GM18951 (cell line): Measurements from ENCODE around the gene RAB9B.

Experiments
- POLR2A ChIP-seq: IDR thresholded peaks from 4 replicates; pipeline ENCODE4 v1.6.1; 2011; ENCODE audit warnings: mild to moderate bottlenecking; ENCODE audit not compliant: insufficient read length, insufficient read depth; ENCODE audit errors: extremely low read depth
- in situ Hi-C: fragments of 300-500 bp; cut with MboI; formaldehyde crosslinking; loops from one replicate; pipeline ENCODE4 v1.12.0; 2022; ENCODE audit warnings: low sequenced_read_pairs, mixed read lengths, inconsistent platforms; ENCODE audit not compliant: unreplicated experiment

The RAB9B gene, protein sequence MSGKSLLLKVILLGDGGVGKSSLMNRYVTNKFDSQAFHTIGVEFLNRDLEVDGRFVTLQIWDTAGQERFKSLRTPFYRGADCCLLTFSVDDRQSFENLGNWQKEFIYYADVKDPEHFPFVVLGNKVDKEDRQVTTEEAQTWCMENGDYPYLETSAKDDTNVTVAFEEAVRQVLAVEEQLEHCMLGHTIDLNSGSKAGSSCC

GRCh38 chrX:103831803-103832544, at the start of gene RAB9B:
TSS of gene RAB9B (minus strand) at chrX:103832257. CDS start at chrX:103825784, 6,473 bp downstream.
- in situ Hi-C loops: loop anchor here (25.0 kb wide), 1 partner anchor 305 kb away; no protein-coding TSS in a partner anchor
- no peak for TF ChIP-seq POLR2A

GRCh38 chrX:103879339-103879738, 47.3 kb upstream of the RAB9B start:
- in situ Hi-C loops: no loop called here
- no peak for TF ChIP-seq POLR2A

GRCh38 chrX:103878466-103879122, 46.5 kb upstream of the RAB9B start:
- no peak for TF ChIP-seq POLR2A

GRCh38 chrX:103877571-103877970, 45.5 kb upstream of the RAB9B start:
- TF ChIP-seq POLR2A: no peak
- in situ Hi-C loops: no loop called here

More at GRCh38 chrX:103878466-103879122, 46.5 kb upstream of the RAB9B start:
- in situ Hi-C loops: no loop called here

DNA sequence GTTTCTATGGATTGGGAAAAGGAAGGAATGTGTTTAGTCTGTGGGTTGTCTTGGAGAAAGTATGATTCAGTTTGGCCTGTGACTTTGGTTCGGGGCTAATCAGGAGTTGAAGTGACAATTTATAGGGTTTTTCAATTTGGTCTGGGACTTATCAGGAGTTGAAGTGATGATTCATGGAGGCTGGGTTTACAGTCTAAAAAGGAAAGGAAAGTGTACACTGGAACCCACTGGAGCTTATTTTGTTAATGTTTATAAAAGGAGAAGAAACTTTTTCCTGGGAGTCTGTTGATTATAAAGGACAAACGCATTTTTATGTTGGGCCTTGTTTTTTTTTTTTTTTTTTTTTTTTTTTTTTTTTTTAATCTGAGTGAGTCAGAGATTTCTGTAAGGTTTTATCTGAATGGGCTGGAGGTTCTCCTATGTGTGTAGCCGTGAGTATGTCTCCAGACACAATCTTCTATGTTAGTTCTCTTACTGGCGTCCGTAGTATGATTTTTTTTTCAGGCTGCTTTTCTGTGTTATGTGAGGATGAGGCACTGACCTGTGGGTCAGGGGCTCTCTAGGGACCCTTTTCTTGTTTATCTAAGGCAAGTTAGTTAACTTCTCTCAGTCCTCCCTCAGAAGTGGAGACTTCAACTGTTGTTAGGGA, 33.0 kb upstream of the RAB9B start:
- in situ Hi-C loops: no loop called here
- no peak for TF ChIP-seq POLR2A

GRCh38 chrX:103864149-103864548, 32.1 kb upstream of the RAB9B start:
- in situ Hi-C loops: no loop called here
- no peak for TF ChIP-seq POLR2A

DNA sequence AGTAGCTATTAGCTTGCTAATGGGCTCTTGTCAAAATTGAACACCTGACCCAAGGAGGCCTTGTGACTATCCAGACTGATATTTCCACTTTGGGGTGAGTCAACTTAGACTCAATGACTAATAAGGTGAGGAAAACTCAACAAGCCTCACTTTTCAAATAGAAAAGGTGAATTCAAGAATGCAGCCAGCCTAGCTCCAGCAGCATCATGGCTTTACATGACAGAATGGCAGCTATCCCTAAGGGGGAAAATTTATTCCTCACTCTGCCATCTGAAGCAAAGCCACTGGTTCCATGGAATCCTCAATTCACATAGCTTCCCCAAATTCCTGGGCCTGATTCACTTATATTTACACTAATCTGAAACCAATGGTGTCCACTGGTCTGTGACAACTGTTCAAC, 29.1 kb upstream of the RAB9B start:
- TF ChIP-seq POLR2A: no peak
- in situ Hi-C loops: no loop called here

DNA sequence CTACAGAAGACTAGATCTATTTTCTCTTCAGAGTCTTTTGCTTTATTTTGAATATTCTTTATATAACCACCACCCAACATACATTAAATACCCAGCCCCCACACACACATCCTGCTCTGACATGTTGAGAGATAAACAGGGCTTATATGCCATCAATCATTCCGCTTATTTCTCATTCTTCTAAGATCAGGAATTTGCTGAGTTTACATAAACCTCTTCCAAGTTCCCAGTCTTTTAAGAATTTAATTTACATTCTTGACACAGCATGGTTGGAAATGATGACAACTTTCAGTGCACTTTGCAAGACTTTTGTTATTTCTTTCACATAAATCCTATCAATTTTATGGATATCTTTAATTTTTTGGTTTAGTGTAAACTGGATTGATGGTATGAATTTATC, 17.5 kb upstream of the RAB9B start:
- in situ Hi-C loops: loop anchor here (25.0 kb wide), 1 partner anchor 288 kb away; no protein-coding TSS in a partner anchor

DNA sequence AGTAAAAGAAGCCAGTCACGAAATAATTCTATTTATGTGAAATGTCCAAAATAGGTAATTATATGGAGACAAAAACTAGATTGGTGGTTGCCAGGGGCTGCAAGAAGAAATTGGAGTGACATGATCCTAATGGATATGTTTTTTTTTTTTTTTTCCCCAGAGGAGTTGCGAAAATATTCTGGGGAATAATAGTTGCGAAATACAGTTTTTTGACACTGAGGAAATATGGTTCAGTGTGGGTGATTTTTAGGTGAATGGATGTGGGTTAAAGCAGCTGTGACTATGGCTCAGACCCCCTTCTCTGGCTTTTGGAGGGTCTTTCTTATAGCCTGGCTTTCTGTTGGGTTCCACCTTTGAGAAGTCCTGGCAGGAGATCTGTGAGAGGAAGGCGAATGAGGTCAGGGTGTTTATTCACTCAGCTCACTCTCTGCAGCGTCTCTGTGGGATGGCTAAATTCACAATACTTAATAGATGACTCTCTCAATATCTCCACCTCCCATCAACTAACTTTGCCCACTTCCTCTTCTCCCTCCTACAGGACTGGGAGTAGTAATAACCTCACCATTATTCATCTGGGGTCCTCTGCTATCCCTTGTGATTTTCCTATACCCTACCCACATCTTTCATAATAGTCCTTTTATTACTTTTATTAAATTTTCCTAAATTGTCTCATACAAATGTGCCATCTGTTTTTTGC, 15.3 kb upstream of the RAB9B start:
- no peak for TF ChIP-seq POLR2A
- in situ Hi-C loops: loop anchor here (25.0 kb wide), 1 partner anchor 290 kb away; no protein-coding TSS in a partner anchor

More for the DNA sequence above, 17.5 kb upstream of the RAB9B start:
- TF ChIP-seq POLR2A: no peak

DNA sequence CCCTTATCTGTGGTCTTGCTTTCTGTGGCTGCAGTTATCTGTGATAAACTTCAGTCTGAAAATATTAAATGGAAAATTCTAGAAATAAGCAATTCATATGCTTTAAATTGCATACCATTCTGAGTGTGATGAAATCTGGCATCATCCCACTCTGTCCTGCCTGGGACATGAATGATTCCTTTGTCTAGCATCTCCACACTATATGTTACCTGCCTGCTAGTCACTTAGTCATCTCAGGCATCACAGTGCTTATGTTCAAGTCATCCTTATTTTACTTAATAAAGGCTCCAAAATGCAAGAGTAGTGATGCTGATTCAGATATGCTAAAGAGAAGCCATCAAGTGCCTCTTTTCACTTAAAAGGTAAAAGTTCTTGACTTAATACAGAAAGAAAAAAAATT, 14.3 kb upstream of the RAB9B start:
- in situ Hi-C loops: loop anchor here (25.0 kb wide), 1 partner anchor 291 kb away; no protein-coding TSS in a partner anchor
- no peak for TF ChIP-seq POLR2A

DNA sequence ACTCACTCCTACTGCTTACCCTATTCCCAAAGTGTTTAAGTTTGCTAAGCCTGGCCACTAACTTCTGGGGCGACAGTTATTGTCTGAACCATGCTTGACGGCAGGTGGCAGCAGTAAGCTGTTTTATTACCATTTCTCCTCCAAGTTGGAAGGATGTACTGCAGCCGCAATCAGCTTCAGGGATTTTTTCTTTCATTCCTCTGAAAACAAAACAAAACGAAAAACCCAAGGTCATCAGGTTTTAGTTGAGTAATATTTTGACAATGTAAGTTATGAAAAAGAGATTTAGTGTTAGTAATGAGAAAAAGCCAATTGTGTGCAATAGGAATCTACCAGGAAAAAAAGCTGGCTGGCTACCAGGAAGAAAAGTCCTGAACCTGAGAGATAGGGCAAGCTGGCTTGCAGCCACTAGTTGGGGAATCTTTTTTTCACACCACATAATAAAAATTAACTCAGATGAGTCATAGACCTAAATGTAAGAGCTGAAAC, 13.2 kb upstream of the RAB9B start:
- no peak for TF ChIP-seq POLR2A
- in situ Hi-C loops: loop anchor here (25.0 kb wide), 1 partner anchor 292 kb away; no protein-coding TSS in a partner anchor

- in situ Hi-C loops: loop anchor here (25.0 kb wide), 1 partner anchor 298 kb away; no protein-coding TSS in a partner anchor
- TF ChIP-seq POLR2A: no peak
Measured at GRCh38 chrX:103839404-103839803, 7.3 kb upstream of the RAB9B start.
